NCI-H128 (cell line): ENCODE measurements around the gene MTLN.
"Not testable (repeated sequence)": the region's sequence is repeated elsewhere in the genome, so short reads cannot be mapped to it uniquely, and the experiment has no call there.

Experiments used
- DNase-seq: peaks from one replicate; lab custom pipeline; 2025; ENCODE audit not compliant: unreplicated experiment; lab: John Stamatoyannopoulos, UW

Gene MTLN

DNA sequence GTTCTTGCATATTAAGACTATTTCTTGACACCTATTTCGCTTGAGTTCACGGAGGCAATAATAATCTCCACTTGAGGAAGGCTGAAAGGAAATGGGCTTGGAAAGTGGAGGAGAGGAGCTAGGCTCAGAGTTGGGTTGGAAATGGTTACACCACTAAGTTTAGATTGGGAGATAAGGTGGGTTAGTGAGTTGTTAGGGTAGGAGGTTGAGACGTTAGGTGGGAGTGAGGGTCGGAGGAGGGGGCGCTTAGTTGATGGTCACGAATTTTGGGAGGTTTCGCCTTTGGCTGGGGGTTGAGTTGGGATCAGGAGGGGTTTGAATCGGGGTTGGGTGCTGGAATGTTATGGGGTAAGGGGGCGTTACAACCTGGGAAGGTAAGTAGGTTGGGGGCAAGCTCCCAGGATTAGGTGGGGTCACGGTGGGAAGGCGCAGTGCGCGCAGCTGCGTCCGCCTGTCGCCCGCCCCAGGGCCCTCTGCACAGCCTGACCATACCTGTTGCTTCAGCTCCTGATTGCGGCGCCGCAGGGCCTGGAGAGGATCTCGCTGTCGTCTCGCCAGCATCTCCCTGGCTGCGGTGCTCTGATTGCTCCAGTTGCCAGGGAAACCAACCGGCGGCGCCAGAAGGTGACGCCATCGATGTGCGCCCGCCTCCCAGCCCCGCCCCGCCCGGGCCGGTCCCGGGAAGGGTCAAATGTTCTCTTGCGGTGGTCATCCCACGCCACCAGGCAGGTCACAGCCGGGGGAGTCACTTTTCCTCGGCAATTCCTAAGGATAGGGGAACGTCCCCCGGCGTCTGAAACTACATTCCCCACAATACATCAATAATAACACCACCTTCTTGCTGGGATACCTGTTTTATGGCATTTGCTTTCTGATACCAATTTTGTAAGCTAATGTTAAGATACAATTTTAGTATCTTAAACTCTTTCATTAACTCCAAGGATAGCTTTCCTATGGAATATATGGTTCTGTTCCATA lies 7.7 kb downstream of the MTLN start, which contains the start of gene NPHP1:
TSS of gene NPHP1 (minus strand) at position 606 of the 978 bp plus-strand sequence. CDS start at position 561, 45 bp downstream.
- DNase-seq = peak; percentile 35

DNA sequence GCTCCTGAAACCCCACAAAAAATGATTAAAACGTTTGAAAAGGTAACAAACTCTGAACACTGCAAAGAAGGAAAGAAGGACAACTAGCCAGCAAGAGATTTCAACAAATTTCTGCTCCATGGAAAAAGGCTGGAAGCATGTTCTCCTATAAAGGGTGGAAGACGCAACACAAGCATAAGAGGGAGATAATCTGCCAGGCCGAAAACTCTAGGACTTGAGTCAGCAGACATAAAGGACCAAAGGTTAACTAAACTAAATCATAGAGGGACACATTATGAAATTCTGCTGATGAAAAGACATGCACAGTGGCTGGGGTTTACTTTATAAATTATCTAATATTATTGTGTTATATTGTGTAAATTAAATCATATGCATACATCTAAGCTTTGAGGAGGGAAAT lies 14.3 kb downstream of the MTLN start:
- no peak for DNase-seq

DNA sequence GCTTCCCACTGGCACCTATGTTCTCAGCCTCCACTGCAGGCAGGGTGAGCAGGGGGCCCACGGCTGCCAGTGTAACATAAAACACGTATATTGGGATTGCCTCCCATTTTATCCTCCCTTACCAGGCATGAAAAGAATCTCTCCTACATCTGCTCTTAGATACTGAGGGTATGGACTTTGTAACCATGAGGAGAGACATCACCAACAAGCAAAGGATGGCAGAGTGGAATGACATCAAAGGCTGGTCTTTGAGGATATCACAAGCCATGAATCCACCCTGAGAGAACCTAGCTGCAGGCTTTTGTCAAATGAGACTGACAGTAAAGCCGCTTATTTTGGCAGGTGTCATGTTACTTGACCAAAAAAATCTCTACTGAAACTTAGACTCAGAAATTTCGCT lies 14.9 kb downstream of the MTLN start:
- DNase-seq = no peak

DNA sequence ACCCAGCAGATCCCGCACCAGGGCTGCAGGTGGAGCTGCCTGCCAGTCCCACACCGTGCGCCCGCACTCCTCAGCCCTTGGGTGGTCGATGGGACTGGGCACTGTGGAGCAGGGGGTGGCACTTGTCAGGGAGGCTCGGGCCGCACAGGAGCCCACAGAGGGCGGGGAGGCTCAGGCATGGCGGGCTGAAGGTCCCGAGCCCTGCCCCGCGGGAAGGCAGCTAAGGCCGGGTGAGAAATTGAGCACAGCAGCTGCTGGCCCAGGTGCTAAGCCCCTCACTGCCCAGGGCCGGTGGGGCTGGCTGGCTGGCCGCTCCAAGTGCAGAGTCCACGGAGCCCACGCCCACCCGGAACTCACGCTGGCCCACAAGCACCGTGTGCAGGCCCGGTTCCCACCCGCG lies 22.2 kb downstream of the MTLN start:
- not testable (repeated sequence) for DNase-seq

DNA sequence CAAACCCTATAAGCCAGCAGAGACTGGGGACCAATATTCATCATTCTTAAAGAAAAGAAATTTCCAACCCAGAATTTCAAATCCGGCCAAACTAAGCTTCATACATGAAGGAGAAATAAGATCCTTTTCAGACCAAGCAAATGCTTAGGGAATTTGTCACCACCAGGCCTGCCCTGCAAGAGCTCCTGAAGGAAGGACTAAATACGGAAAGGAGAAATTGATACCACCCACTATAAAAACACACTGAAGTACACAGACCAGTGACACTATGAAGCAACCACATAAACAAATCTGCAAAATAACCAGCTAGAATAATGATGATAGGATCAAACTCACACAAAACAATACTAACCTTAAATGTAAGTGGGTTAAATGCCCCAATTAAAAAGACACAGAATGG lies 29.9 kb downstream of the MTLN start:
- no peak for DNase-seq

DNA sequence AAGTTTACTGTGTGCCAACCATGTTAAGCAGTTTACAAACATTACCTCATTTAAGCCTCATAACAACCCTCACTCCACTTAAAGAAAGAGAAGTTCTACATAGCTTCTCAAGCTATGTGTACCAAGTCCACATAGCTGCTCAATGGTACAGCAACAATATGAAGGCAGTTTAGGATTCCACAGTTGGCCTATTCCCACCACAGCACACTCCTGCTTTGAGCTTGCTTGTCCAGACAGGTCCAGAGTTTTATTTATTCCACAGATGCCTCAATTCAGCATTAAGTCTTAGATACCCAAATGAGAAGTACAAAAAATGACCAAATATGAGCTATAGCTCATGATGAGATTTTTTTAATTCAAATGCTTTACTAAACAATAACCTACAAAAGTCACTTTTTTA lies 32.3 kb downstream of the MTLN start:
- no peak for DNase-seq

DNA sequence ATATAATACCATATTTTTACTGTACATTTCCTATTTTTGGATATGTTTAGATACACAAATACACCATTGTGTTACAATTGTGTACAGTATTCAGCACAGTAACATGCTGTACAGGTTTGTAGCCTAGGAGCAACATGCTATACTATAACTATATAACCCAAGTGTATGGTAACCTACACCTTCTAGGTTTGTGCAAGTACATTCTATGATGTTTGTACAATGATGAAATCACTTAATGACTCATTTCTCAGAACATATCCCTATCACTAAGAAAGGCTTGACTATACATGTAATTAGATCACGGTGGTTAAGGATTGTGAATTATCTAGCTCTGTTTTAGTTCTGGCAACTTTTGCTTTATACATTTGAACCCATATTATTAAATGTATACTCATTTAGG lies 38.8 kb downstream of the MTLN start:
- DNase-seq = no peak

DNA sequence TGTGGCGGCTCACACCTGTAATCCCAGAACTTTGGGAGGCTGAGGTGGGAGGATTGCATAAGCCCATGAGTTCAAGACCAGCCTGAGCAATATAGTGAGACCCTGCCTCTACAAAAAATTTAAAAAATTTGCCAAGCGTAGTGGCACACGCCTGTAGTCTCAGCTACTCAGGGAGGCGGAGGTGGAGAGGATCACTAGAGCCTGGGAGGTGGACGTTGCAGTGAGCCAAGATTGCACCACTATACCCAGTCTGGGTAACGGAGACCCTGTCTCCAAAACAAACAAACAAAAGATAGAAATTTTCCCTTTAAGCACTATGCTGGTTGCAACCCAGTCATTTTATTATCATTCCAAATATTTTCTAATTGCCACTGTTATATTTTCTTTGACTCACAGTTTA lies 39.8 kb downstream of the MTLN start:
- DNase-seq = no peak

DNA sequence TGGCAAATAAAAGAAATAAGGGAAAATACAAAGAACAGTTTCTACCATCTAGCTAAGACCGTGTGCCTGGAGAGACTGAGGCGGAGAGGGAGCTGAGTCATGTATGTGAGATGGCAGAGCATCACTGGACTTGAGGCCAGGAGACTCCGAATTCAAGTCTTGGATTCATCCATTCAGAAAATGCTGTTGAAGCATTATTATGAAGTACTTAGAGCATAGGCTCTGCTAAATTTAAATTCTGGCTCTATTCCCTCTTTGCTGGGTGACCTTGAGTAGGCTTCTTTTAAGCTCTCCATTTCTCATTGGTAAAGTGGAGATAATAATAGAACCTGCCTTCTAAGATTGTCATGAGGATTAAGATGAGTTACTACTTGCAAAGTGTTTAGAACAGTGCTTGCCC lies 42.2 kb downstream of the MTLN start:
- no peak for DNase-seq

DNA sequence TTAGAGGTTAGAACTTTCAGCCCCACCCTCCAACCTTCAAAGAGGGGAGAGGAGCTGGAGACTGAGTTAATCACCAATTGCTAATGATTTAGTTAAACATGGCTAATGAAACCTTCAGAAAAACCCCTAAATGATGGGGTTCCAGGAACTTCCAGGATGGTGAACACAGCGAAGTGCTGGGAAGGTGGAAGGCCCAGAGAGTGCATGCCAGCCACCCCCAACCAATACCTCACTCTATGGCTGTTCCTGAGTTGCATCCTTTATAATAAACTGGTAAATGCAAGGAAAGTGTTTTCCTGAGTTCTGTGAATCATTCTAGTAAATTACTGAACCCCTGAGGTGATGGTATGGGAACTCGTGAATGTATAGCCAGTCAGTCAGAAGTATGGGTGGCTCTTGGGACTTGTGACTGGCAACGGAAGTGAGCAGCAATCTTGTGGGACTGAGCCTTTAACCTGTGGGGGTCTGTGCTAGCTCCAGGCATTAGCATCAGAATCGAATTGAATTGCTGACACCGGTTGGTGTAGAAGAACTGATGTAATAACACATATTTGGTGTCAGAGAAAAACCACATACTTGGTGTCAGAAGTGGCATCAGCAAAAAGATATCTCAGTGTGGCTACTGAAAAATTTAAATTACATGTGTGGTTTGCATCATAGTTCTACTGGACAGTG lies 44.9 kb downstream of the MTLN start:
- DNase-seq = no peak

DNA sequence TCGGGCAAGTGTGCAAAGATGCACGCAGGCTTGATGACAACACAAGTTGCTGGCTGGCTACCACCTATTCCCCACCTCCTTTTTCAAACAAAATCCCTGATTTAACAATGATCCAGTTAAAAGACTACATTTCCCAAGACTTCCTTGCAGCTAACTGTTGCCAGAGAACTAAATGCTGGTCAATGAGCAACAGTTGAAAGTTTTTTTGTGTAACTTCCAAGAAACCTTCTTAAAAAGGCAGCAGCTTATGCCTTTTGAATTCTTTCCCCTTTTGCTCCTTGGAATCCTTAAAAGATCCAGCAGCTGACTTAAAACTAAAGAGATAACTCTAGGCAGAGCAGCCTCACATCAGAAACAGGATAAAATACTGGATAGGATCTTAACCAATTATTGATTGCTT lies 46.1 kb downstream of the MTLN start:
- DNase-seq = no peak
